GOT3 (cell line): ENCODE data around the gene EYA2.

Source experiments
- DNase-seq: peaks from one replicate; lab custom pipeline; 2025; ENCODE audit warnings: mixed read lengths; lab: John Stamatoyannopoulos, UW

EYA2 gene

DNA sequence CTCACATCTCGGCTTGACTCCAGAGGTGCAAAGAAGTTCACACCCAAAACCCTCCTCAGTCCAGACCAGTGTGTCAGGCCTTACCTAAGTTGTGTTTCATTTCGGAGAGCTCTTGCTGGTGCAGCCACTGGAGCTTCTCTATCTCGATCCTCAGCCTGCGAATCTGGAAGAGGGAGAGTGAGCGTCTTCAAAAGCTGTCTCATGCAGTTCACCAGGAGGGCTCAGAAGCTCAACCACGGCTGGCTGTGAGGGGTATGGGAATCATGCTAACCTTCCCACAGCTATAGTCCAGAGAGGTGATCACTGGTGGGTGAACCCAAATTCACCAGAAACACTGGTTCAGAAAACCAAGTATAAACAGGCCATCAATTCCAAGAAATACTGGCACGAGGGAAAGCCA is 332.5 kb downstream of the EYA2 start:
- no peak for DNase-seq

DNA sequence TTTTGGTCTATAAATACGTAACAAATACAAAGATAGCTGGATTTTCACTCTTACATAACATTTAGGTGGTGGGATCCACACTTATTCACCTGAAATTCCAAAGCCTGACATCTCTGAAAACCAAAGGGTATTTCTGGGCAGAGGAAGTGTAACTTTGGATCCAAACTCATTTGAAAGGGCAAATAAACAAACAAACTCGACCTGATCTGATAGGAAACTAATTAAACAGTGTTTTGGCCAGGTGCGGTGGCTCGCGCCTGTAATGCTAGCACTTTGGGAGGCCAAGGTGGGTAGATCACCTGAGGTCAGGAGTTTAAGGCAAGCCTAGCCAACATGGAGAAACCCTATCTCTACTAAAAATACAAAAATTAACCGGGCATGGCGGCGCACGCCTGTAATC is 332.9 kb downstream of the EYA2 start:
- DNase-seq: no peak

DNA sequence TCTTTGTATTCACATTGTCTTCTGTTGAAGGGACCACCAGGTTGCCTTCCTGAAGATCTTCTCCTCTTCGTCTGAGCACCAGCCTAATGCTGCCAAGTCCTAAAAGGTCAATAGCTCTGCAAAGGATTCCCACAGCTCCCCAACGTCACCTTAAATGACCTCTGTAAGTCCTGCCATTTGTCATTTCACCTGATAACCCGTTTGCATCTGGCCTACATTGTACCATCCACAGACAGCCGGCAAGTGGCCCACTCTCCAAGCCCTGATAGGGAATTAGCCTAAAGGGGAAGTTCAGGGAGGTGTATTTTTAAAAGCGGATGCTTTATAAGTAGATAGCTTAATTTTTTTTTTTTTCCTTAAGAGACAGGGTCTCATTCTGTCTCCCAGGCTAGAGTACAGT is 334.0 kb downstream of the EYA2 start:
- no peak for DNase-seq

DNA sequence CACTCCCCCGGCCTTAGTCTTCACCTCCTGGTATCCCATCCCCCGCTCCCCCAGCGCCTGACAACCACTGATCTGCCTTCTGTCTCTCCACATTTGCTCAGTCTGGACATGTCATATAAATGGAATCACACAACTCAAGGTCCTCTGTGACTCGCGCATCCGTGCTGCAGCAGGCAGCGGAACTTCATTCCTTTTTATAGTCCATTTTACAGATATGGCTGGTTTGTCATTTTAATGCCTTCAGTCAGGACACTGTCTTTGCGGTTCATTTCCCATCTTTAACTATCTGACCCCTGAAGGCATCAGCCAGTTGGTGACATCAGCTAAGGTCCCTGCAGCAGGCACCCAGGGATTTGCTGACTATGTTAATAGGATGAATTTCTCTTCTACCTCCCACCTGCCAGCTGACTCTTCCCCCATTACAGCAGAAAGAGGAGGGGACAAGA is 336.2 kb downstream of the EYA2 start:
- no peak for DNase-seq

DNA sequence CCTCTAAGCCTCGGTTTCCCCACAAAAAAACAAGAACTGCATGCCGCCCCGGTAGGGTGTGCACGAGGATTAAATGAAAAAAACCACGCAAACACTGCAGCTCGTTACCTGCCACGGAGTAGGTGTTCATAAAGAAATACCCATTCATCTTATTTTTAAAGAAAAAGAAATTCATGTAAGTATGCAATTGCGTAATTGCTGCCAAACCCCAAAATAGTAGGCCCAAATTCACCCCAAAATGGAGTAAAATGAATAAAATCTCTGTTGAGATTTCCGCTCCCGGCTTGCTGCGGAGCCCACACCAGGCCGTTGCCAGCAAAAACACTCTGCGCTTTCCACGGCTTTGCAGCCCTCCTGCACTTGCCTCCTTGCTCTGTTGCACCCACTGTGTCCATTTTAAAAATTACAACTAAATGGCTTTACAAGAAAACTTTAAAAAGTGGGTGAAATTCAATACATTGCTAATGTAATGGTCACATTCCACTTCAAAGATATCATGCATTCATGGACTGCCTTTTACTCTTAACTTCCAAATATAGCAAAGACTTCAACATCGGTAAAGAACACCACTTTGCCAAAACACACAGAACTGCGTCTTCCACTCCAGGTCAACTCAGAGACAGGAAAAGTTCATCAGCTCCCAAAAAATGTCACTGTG is 336.9 kb downstream of the EYA2 start:
- DNase-seq: no peak

DNA sequence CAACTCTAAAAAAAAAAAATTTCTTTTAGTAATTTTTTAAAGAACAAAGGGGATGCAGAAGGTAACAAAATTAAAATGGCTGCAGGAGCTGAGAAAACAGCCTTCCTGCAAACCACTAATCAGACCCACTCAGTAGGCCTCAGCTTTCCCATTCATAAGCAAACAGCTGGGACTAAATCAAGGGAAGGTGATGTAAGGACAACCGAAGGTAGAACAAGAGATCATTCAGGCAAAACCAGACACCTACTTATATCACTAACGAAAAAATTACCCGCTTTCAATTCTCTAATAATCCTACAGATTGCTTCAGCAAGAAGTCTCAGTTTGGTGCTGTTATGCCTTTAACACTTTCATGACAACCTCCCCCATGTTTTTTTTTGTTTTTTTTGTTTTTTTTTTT is 337.9 kb downstream of the EYA2 start:
- no peak for DNase-seq

DNA sequence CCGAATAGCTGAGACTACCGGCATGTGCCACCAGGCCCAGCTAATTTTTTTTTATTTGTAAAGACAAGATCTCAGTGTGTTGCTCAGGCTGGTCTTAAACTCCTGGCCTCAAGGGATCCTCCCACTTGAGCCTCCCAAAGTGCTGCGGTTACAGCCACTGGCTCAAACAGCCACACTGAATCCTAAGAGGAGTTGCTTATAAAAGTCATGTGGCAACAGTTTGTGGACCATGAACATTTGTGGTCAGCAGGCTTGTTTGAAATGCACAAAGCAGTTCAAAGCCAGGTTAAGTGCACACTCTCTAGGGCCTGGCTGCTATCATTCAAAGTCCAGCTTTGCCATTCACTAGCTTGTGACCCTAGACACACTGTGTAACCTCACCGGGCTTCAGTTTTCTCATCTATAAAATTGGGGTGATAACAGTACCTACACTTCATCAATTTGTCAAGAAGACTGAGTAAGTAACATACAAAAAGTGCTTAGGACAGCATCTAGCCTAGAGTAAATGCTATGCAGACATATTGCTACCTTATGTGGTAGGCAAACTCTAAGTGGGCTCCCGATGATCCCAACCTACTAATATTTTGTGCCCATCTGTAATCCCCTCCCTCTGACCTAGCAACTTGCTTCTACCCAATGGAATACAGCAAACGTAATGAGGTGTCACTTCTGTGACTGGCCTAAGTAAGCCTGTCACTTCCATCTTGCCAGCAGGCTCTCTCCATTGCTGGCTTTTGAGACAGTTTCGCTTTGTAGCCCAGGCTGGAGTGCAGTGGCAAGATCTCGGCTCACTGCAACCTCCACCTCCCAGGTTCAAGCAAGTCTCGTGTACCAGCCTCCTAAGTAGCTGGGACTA is 338.9 kb downstream of the EYA2 start:
- no peak for DNase-seq

DNA sequence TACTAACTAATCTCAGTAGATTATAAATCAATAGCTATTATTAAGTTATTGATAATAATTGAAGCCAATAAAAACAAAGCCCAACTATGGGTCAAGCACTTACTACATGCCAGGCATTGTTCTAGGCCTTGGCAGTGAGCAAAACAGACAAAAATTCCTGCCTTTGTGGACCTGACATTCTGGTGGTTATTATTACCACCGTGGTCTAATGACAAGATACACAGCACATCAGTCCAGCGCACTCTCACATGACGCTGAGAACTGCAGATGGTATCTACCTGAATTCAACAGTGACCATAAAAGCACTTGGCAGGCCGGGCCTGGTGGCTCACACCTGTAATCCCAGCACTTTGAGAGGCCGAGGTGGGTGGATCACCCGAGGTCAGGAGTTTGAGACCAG is 340.5 kb downstream of the EYA2 start:
- DNase-seq: no peak

DNA sequence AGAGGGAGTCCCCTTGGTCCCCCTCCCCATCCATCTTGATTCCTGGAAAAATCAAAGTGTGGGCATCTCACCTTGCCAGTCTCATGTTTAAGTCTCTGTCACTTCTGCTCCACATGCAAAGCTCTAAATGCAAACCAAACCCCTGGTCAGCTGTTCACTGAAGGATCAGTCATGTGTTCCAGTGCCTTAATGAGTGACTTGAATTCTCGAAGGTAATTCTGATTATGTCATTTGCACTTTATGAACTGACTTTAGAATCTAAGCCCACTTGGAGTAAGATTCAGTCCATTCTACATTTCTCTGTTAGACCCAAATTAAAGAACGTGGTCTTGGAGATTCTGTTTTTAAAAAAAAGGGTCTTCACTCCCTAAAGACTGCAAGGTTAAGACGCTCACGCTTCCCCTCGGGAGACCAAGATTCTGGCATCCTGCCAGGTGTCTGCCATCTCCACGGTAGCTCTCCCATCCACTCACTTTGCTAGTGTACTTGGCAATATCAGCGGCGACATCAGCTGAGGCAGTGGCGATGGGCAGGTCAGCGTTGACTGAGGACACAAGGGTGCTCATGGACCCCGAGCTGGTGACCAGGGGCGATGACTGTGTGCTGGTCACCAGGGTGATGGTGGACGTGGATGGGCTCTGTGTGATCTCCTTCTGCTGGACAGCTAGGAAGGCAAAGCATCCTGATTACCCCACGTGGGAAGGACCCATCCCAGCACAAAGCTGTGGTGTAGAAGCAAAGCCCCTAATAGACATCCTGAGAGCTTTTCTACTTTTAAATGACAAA is 341.4 kb downstream of the EYA2 start:
- DNase-seq: no peak

DNA sequence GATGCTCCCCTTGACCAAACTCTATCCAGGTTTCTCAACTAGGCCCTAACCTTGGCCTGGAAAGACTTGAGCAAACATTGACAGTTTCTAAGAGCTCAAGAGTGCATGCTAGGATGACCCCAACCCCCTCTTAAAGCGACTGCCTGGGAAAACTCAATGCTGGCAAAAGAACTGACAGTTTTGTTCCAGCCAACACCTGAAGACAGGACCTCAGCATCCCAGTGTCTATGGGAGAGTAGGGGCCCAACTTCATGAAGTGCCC is 341.9 kb downstream of the EYA2 start:
- DNase-seq: no peak

DNA sequence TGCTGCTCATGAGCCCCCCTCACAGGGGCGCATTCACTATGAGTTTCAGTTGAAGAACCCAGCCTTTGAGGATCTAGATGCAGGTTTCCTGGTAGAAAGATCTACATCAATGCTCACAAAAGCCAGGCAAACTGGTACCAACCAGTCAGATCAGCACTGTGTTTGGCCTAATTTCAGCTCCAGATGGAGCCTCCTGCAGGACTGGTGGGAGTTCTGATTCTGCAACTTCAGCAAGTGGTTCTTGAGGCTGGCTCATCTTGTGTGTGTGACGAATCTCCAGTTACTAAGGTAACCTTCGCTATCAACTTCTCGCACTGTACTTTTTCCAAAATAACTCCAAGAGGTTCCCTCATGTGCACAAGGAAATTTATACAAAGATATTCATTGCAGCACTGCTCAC is 343.1 kb downstream of the EYA2 start:
- no peak for DNase-seq
